Measurements from ENCODE around the gene RPS6KL1.

The RPS6KL1 gene

DNA sequence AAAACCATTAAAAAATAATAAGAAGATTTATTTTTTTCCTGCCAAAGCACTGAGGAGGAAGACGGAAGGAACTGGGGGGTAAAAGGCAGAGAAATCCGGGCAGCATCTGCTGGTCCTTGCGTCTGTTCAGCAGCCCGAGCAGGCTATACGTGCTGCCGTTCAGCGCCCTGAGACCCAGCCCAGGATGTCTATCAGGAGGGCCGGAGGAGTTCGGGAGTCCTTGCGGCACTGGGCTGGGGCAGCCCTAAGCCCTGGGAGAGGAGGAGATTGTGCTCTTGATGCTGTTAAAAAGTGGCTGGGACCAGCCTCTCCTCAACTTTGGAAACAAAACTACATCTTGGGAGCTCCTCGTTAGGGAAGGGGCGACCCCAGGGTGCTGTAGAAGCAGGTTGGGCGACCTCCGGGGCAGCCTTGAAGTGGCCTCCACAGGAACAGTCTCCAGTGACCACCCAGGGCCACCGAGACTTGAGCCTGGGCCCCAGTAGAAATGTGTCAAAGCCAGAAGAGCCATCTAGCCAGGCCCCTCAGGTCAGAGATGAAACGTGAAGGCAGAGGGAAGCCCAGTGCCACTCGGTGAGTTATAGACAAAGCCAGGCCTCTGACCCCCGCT lies 18.0 kb upstream of the RPS6KL1 start:
- TF ChIP-seq, protein P1, sequence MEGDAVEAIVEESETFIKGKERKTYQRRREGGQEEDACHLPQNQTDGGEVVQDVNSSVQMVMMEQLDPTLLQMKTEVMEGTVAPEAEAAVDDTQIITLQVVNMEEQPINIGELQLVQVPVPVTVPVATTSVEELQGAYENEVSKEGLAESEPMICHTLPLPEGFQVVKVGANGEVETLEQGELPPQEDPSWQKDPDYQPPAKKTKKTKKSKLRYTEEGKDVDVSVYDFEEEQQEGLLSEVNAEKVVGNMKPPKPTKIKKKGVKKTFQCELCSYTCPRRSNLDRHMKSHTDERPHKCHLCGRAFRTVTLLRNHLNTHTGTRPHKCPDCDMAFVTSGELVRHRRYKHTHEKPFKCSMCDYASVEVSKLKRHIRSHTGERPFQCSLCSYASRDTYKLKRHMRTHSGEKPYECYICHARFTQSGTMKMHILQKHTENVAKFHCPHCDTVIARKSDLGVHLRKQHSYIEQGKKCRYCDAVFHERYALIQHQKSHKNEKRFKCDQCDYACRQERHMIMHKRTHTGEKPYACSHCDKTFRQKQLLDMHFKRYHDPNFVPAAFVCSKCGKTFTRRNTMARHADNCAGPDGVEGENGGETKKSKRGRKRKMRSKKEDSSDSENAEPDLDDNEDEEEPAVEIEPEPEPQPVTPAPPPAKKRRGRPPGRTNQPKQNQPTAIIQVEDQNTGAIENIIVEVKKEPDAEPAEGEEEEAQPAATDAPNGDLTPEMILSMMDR (IDR thresholded peaks at IDR 0.05; ENCODE audit: low read depth, low read length): no peak
- H3K4me3 ChIP-seq (ENCODE audit: low read depth, low read length): no peak overlapping the region

DNA sequence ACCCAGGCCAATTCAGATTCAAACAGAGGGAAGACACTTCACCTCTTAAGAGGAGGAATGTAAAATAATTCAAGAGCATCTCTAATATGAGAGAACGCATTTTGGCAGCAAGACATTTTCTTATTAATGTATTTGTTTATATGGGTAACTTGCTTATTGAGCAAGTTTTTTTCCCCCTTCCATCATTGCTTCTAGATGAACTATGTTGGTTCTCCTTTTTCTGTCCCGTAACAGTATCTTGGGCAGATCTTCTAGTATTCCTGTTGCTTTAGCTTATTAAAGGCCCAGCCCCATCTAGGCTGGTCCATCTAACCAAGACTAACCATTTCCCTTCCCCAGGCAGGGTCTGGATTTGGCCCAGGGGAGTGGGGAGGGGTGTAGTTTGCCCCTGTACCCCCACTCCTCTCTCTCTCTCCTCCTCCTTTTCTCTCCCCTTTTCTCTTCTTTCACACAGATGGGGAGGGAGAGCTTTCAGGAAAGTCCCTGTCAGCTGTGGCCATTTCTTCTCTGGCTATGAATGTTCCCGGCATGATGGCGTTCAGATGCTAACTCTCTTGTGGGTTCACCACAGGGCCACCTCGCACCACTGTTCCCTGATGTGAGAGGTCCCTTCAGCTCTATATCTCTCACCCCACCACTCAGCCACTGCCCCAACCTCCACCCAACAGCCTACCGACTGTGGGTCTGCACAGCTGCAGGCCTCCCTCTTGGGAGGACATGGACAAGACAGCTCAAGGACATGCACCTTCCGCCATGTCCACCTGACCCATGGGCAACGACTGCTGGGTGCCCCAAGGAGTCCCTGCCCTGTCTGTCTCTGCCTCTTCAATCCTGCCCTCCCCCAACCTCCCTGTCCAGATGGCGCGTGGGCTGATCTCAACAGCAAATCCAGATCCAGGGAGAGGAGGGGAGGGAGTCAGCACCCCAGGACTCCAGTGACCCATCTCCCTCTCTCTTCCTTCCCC lies 15.8 kb upstream of the RPS6KL1 start:
- TF ChIP-seq, protein P1 (IDR thresholded peaks at IDR 0.05; ENCODE audit: low read depth, low read length): no peak
- no peak overlapping the region for H3K4me3 ChIP-seq (ENCODE audit: low read depth, low read length)

DNA sequence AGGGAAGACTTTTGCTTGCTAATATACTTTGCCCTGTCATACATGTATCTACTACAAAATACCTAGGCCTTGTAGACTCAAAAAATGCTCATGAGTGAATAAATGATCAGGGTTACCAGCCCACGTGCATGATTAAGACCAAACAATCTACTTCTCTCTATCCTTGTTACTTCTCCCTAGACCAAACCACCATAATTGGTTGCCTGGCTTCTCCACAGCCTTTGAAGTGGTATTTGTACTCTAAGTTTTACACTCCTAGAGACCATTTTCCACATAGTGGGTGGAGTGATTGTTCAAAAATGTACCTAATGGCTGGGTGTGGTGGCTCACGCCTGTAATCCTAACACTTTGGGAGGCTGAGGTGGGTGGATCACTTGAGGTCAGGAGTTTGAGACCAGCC lies 14.1 kb upstream of the RPS6KL1 start:
- no peak overlapping the region for H3K4me3 ChIP-seq (ENCODE audit: low read depth, low read length)
- TF ChIP-seq, protein P1 (IDR thresholded peaks at IDR 0.05; ENCODE audit: low read depth, low read length): no peak

DNA sequence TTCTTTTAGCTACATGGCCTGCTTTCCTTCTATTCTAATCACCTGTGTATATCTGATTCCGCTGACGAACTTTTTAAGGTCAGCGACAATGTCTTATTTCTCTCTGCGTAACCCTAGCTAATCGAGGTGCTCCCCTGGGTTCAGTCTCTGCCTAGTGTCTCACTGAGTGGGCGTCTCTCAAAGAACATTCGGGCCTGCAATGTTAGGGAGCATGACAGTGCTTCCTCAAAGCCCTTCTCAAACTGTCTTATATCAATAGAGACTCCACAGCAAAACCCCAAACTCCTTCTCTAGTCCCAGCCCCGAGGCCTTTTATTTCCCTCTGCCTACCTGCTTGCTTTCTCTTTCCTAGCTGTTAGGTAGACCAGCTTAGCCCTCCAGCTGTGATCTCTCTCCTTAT lies 13.7 kb upstream of the RPS6KL1 start:
- no peak overlapping the region for H3K4me3 ChIP-seq (ENCODE audit: low read depth, low read length)
- TF ChIP-seq, protein P1 (IDR thresholded peaks at IDR 0.05; ENCODE audit: low read depth, low read length): no peak

DNA sequence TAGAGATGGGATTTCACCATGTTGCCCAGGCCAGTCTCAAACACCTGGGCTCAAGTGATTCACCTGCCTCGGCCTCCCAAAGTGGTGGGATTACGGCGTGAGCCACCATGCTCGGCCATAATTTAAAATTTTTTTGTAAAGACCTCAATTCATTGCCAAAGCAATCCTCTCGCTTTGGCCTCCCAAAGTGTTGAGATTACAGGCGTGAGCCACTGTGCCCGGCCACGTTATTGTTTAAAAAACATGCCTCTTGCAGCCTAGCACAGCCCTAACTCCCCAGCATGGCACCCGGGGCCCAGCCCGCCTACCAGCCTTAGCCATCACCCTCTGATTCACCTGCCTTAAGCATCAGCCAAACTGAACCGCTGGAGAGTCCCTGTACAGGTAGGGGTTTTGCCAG lies 13.1 kb upstream of the RPS6KL1 start:
- TF ChIP-seq, protein P1 (IDR thresholded peaks at IDR 0.05; ENCODE audit: low read depth, low read length): no peak
- no peak overlapping the region for H3K4me3 ChIP-seq (ENCODE audit: low read depth, low read length)

DNA sequence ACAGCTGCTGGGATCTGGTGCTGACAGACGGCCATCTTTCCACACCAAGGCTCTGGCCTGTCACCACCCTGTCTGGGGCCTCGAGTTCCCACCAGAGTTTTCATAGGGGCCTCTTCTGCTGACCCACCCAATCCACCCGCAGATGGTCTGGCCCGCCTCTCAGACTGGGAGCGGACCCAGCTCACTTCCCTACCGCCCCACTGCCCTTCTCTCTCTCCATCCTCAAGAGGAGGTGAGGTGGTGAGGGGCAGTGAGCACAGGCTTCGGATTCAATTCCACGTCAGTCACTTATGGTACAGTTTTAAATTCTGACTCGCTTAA lies 12.3 kb upstream of the RPS6KL1 start:
- H3K4me3 ChIP-seq (ENCODE audit: low read depth, low read length): no peak overlapping the region
- TF ChIP-seq, protein P1 (IDR thresholded peaks at IDR 0.05; ENCODE audit: low read depth, low read length): no peak
